GM23248 (cell line): Measurements from ENCODE around the gene IDH3A.

Experiments
- EZH2 ChIP-seq: fragments of 200-600 bp; sonication (generic); IDR thresholded peaks from 2 replicates; pipeline ENCODE4 v1.6.1; 2018; ENCODE audit warnings: antibody characterized with exemption, mild to moderate bottlenecking; ENCODE audit not compliant: insufficient read depth, poor library complexity, severe bottlenecking
- EZH2phosphoT487 ChIP-seq: fragments of 200-600 bp; sonication (generic); IDR thresholded peaks from 2 replicates; pipeline ENCODE4 v1.6.1; 2018; ENCODE audit warnings: antibody characterized with exemption, moderate library complexity, mild to moderate bottlenecking, low read depth; ENCODE audit not compliant: insufficient read depth

DNA sequence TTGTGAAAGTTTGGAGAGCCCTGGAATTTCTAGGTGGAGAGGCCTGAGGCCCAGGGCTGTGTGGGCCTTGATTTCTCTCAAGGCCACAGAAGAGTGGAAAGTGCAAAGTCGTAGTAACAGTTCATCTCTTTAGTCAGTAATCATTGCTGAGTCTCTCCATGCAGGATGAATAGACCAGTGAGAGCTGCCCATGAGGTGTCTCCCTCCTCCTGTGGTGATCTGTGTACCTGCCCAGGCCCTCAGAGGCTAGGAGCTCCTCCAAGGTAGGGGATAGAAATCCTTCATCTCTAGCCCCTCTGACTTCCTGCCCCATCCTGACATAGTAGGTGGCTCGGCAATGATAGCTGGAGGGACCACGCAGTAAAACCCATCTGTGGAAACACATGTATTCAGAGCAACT, 6.8 kb upstream of the IDH3A start:
- TF ChIP-seq EZH2phosphoT487 (no peak), EZH2 (no peak)
